DMS114 treated with DMSO at 0.1 percent for 48 hours (cell line): ENCODE measurements around the gene RICTOR.
"Not testable (repeated sequence)": the region's sequence is repeated elsewhere in the genome, so short reads cannot be mapped to it uniquely, and the experiment has no call there.

Experiments used
- DNase-seq: peaks from one replicate; lab custom pipeline; 2025; ENCODE audit not compliant: unreplicated experiment; lab: John Stamatoyannopoulos, UW

Gene RICTOR

GRCh38 chr5:39014561-39014960, 59.6 kb downstream of the RICTOR start:
- no peak for DNase-seq

- DNase-seq, result no peak
Measured at GRCh38 chr5:39013938-39014337, 60.3 kb downstream of the RICTOR start.

GRCh38 chr5:39010958-39011357, 63.2 kb downstream of the RICTOR start:
- DNase-seq, result not testable (repeated sequence)

- no peak for DNase-seq
Measured at GRCh38 chr5:39009981-39010380, 64.2 kb downstream of the RICTOR start.

GRCh38 chr5:39009280-39009679, 64.9 kb downstream of the RICTOR start:
- DNase-seq, result no peak

GRCh38 chr5:39006650-39007049, 67.5 kb downstream of the RICTOR start:
- DNase-seq, result no peak

- DNase-seq, result no peak
Measured at GRCh38 chr5:39005566-39006232, 68.5 kb downstream of the RICTOR start.

- DNase-seq, result no peak
Measured at GRCh38 chr5:39001683-39002082, 72.5 kb downstream of the RICTOR start.

- DNase-seq, result no peak
Measured at GRCh38 chr5:38999037-38999436, 75.2 kb downstream of the RICTOR start.

GRCh38 chr5:38997591-38997990, 76.6 kb downstream of the RICTOR start:
- no peak for DNase-seq

- DNase-seq, result no peak
Measured at GRCh38 chr5:38996123-38996522, 78.1 kb downstream of the RICTOR start.

GRCh38 chr5:38994324-38994927, 79.8 kb downstream of the RICTOR start:
- peak; percentile 57 for DNase-seq

- DNase-seq, result not testable (repeated sequence)
Measured at GRCh38 chr5:38989974-38990719, 84.1 kb downstream of the RICTOR start.

GRCh38 chr5:38985909-38986452, 88.2 kb downstream of the RICTOR start:
- no peak for DNase-seq

GRCh38 chr5:38979535-38979934, 94.7 kb downstream of the RICTOR start:
- DNase-seq, result no peak

GRCh38 chr5:38978036-38978435, 96.2 kb downstream of the RICTOR start:
- DNase-seq, result no peak

- DNase-seq, result no peak
Measured at GRCh38 chr5:38968665-38969064, 105.5 kb downstream of the RICTOR start.

- DNase-seq, result no peak
Measured at GRCh38 chr5:38961691-38962090, 112.5 kb downstream of the RICTOR start.

GRCh38 chr5:38953426-38954012, 120.7 kb downstream of the RICTOR start:
- DNase-seq, result no peak

- DNase-seq, result no peak
Measured at GRCh38 chr5:38948501-38948900, 125.7 kb downstream of the RICTOR start.

- DNase-seq, result no peak
Measured at GRCh38 chr5:38944282-38944681, 129.9 kb downstream of the RICTOR start.

- DNase-seq, result no peak
Measured at GRCh38 chr5:38941912-38942311, 132.3 kb downstream of the RICTOR start.
